DND-41 (cell line): ENCODE measurements around the gene TRIM7.

Source experiments
- ATAC-seq: fragments of 200-7000 bp; cut with Tn5 transposase; 3 replicates; pipeline ENCODE4 v1.9.1; 2021; ENCODE audit warnings: low read depth; ENCODE audit not compliant: insufficient read depth
- DNase-seq: peaks from one replicate; pipeline ENCODE4 v3.0.0-alpha.2; 2020
- H2AFZ ChIP-seq: 2 replicates; pipeline ENCODE4 v1.6.0; 2012; ENCODE audit warnings: low read depth, low read length
- H3K27ac ChIP-seq: 2 replicates; pipeline ENCODE4 v1.5.1; 2012; ENCODE audit warnings: low read length, inconsistent platforms
- H3K27me3 ChIP-seq: fragments of 200-600 bp; sonication (generic); 2 replicates; pipeline ENCODE4 v1.6.0; 2012; ENCODE audit warnings: low read length, mild to moderate bottlenecking, inconsistent platforms; ENCODE audit not compliant: insufficient read depth, poor library complexity
- H3K36me3 ChIP-seq: 2 replicates; pipeline ENCODE4 v1.5.1; 2012; ENCODE audit warnings: low read length, inconsistent platforms; ENCODE audit not compliant: insufficient read depth
- H3K4me1 ChIP-seq: 2 replicates; pipeline ENCODE4 v1.5.1; 2012; ENCODE audit warnings: mild to moderate bottlenecking, low read length; ENCODE audit not compliant: insufficient read depth
- H3K4me2 ChIP-seq: 2 replicates; pipeline ENCODE4 v1.6.0; 2012; ENCODE audit warnings: mild to moderate bottlenecking, moderate library complexity, low read length, inconsistent platforms; ENCODE audit not compliant: insufficient read depth
- H3K4me3 ChIP-seq, 2 experiments: fragments of 200-600 bp in 1 of 2; shearing (Covaris generic) in 1 of 2; 2 replicates each; pipeline ENCODE4 v1.5.1; 2012 to 2016; ENCODE audit warnings: inconsistent platforms in 2 of 2, low read length in 2 of 2, mild to moderate bottlenecking in 2 of 2, low read depth in 1 of 2, moderate library complexity in 1 of 2
- H3K79me2 ChIP-seq: 2 replicates; pipeline ENCODE4 v1.6.0; 2012; ENCODE audit warnings: low read length, inconsistent platforms; ENCODE audit not compliant: insufficient read depth
- H3K9ac ChIP-seq: 2 replicates; pipeline ENCODE4 v1.6.0; 2012; ENCODE audit warnings: low read depth, mild to moderate bottlenecking, inconsistent platforms, low read length, moderate library complexity
- H3K9me3 ChIP-seq: 2 replicates; pipeline ENCODE4 v1.5.1; 2012; ENCODE audit warnings: low read length, moderate library complexity, mild to moderate bottlenecking, inconsistent platforms; ENCODE audit not compliant: insufficient read depth, severe bottlenecking
- H4K20me1 ChIP-seq: 2 replicates; pipeline ENCODE4 v1.6.0; 2012; ENCODE audit warnings: low read length; ENCODE audit not compliant: insufficient read depth
- EZH2 ChIP-seq: IDR thresholded peaks from 3 replicates; pipeline ENCODE4 v1.6.1; 2012; ENCODE audit warnings: borderline replicate concordance, low read depth, mild to moderate bottlenecking, moderate library complexity, low read length, inconsistent platforms; ENCODE audit not compliant: severe bottlenecking
- TF ChIP-seq, protein P1 (sequence below): IDR thresholded peaks from 2 replicates; pipeline ENCODE4 v1.5.1; 2012; ENCODE audit warnings: borderline replicate concordance, low read length, moderate library complexity, mild to moderate bottlenecking; ENCODE audit not compliant: poor library complexity, severe bottlenecking; ENCODE audit errors: extremely low read depth

The TRIM7 gene

GRCh38 chr5:181204826-181205760 is at the start of gene TRIM7:
TRIM7 (minus strand) TSS chr5:181205196; CDS start chr5:181205110, 86 bp downstream.
- Histone ChIP-seq H3K4me2 (peak within 1 kb of the TSS; percentile 73), H3K27ac (no peak within 1 kb of the TSS), H3K79me2 (no peaks in the 10 kb centered on the region), H3K4me3 (peak within 1 kb of the TSS; percentile 8 to 64; a peak in 3 of 4 replicates), H3K36me3 (no peaks in the 10 kb centered on the region), H2AFZ (peak within 1 kb of the TSS; percentile 62), H3K9ac (peak within 1 kb of the TSS; percentile 58), H4K20me1 (0 out of 2 replicates have a peak, but pooled peaks cover 3% of the 10 kb centered on the region), H3K9me3 (no peaks in the 10 kb centered on the region), H3K4me1 (peaks cover 49% of the 10 kb centered on the region), H3K27me3 (peaks cover 38% of the 10 kb centered on the region)
- TF ChIP-seq, protein P1, sequence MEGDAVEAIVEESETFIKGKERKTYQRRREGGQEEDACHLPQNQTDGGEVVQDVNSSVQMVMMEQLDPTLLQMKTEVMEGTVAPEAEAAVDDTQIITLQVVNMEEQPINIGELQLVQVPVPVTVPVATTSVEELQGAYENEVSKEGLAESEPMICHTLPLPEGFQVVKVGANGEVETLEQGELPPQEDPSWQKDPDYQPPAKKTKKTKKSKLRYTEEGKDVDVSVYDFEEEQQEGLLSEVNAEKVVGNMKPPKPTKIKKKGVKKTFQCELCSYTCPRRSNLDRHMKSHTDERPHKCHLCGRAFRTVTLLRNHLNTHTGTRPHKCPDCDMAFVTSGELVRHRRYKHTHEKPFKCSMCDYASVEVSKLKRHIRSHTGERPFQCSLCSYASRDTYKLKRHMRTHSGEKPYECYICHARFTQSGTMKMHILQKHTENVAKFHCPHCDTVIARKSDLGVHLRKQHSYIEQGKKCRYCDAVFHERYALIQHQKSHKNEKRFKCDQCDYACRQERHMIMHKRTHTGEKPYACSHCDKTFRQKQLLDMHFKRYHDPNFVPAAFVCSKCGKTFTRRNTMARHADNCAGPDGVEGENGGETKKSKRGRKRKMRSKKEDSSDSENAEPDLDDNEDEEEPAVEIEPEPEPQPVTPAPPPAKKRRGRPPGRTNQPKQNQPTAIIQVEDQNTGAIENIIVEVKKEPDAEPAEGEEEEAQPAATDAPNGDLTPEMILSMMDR, result no peak
- peak; percentile 82 for TF ChIP-seq EZH2
- DNase-seq (no peak), ATAC-seq (no peak)

GRCh38 chr5:181248277-181248676 is 43.3 kb upstream of the TRIM7 start:
- TF ChIP-seq, protein P1, result no peak
- no peak for TF ChIP-seq EZH2

DNA sequence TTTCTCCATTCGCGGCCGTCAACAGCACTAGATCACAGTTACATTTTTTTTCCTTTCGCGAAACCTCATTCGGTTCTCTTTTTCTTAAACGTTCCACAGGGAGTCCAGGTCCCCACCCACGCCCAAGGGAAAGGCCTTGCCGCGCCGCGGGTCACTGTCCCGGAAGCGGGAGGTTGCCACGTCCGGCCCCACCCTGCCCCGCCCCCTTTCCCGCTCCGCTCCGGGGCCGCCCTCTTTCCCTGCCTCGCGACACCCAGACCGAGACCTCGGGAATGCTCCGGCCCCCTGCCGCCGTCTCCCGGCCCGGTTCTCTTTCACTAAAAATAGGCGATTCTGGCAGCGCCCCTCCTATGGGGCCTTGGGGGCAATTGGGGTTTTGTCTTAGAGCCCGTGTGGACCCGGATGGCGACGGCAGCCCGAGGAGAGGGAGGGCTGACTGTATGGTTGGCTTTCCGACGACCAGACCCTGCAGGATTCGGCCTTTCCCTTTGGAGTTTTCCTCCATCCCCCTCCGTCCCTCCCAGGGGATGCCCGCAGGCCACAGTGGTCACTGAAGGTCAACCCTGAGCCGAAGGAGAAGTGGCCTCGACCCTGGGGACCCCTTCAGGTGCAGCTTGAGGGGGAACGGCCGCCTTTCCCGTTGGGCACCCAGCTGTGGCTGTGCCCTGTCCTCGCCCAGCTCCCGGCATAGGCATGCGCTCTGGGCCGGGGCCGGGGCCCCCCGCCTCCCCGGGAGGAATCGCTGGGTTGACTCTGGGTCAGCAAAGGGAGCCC is 41.5 kb upstream of the TRIM7 start:
- peak; percentile 69 for ATAC-seq
- H3K36me3 ChIP-seq, result peaks cover 34% of the 10 kb centered on the region
- peaks cover 90% of the 10 kb centered on the region for H3K79me2 ChIP-seq
- H4K20me1 ChIP-seq, result peaks cover 27% of the 10 kb centered on the region
- H2AFZ ChIP-seq, result peak overlapping the region; percentile 97
- TF ChIP-seq EZH2, result no peak
- TF ChIP-seq, protein P1, result no peak
- DNase-seq, result peak; percentile 88
- no peaks in the 10 kb centered on the region for H3K9me3 ChIP-seq
- peak overlapping the region; percentile 78 to 94 for H3K4me3 ChIP-seq
- H3K4me1 ChIP-seq, result peaks cover 78% of the 10 kb centered on the region
- H3K27ac ChIP-seq, result peak overlapping the region; percentile 90
- H3K9ac ChIP-seq, result peak overlapping the region; percentile 95
- no peaks in the 10 kb centered on the region for H3K27me3 ChIP-seq
- H3K4me2 ChIP-seq, result peak overlapping the region; percentile 88

More at GRCh38 chr5:181248277-181248676, 43.3 kb upstream of the TRIM7 start:
- H3K4me1 ChIP-seq, result peaks cover 73% of the 10 kb centered on the region
- peaks cover 16% of the 10 kb centered on the region; the same call in 1 of the 2 replicates for H4K20me1 ChIP-seq
- H3K27ac ChIP-seq, result peak overlapping the region; percentile 47; the same call in 1 of the 2 replicates
- peaks cover 88% of the 10 kb centered on the region for H3K79me2 ChIP-seq
- DNase-seq, result no peak
- H3K9ac ChIP-seq, result peak overlapping the region; percentile 95
- no peaks in the 10 kb centered on the region for H3K9me3 ChIP-seq
- no peak overlapping the region for H2AFZ ChIP-seq
- peak overlapping the region in 1 of 2 experiments; percentile 94; a peak in 3 of 4 replicates for H3K4me3 ChIP-seq
- no peak for ATAC-seq
- H3K27me3 ChIP-seq, result no peaks in the 10 kb centered on the region
- peak overlapping the region; percentile 88 for H3K4me2 ChIP-seq
- peaks cover 31% of the 10 kb centered on the region for H3K36me3 ChIP-seq
